WTC11 (cell line): ENCODE data around the gene FGD3. TPM values are rescaled to one million over a fixed set of nuclear protein-coding genes. Genes with fewer than 3 reads are reported as not detected.
A peak's percentile ranks its signal among the peaks of the same experiment; 100 is the strongest.

Source experiments
- ATAC-seq: fragments of 200-7000 bp; cut with Tn5 transposase; 2 replicates; pipeline ENCODE4 v1.10.0; 2021; ENCODE audit warnings: mild to moderate bottlenecking, moderate library complexity
- CTCF ChIA-PET: fragments of 300-600 bp; sonication (Branson Sonifier 250); formaldehyde crosslinking; loops from one replicate; lab custom pipeline; 2021; ENCODE audit warnings: antibody characterized with exemption; lab: Charles Lee
- POLR2A ChIA-PET: fragments of 350-600 bp; sonication (Branson Sonifier 250); formaldehyde crosslinking; loops from one replicate; lab custom pipeline; 2021; ENCODE audit warnings: antibody characterized with exemption; lab: Charles Lee
- DNase-seq: peaks from one replicate; pipeline ENCODE4 v3.0.0; 2021; ENCODE audit warnings: low spot score
- H3K27ac Mint-ChIP-seq: 2 replicates; pipeline ENCODE4 v1.8.0; 2021; ENCODE audit warnings: mixed read lengths
- H3K27me3 Mint-ChIP-seq: 2 replicates; pipeline ENCODE4 v1.8.0; 2021; ENCODE audit warnings: low read depth, mild to moderate bottlenecking, moderate library complexity, mixed read lengths
- H3K36me3 Mint-ChIP-seq: 2 replicates; pipeline ENCODE4 v1.8.0; 2021; ENCODE audit warnings: mixed read lengths
- H3K4me1 Mint-ChIP-seq: 2 replicates; pipeline ENCODE4 v1.8.0; 2022; ENCODE audit warnings: mixed read lengths
- H3K4me3 Mint-ChIP-seq: 2 replicates; pipeline ENCODE4 v1.8.0; 2021; ENCODE audit warnings: mild to moderate bottlenecking, moderate library complexity, mixed read lengths
- H3K9me3 Mint-ChIP-seq: 2 replicates; pipeline ENCODE4 v1.8.0; 2021; ENCODE audit warnings: mixed read lengths
- ATF3 ChIP-seq: sonication (generic); formaldehyde crosslinking; conservative IDR thresholded peaks from 2 replicates; pipeline ENCODE4 v1.8.1; 2022; ENCODE audit warnings: mild to moderate bottlenecking, missing genetic modification reagents
- CREB1 ChIP-seq: sonication (generic); formaldehyde crosslinking; IDR thresholded peaks from 2 replicates; pipeline ENCODE4 v1.8.0; 2023; ENCODE audit warnings: mild to moderate bottlenecking, missing genetic modification reagents
- ELF4 ChIP-seq: sonication (generic); formaldehyde crosslinking; IDR thresholded peaks from 2 replicates; pipeline ENCODE4 v1.8.1; 2022; ENCODE audit warnings: low read depth, mild to moderate bottlenecking, moderate library complexity, missing genetic modification reagents
- FOXJ3 ChIP-seq: sonication (generic); formaldehyde crosslinking; IDR thresholded peaks from 2 replicates; pipeline ENCODE4 v1.9.0; 2021; ENCODE audit warnings: missing genetic modification reagents, mild to moderate bottlenecking, borderline replicate concordance
- FOXP1 ChIP-seq: sonication (generic); formaldehyde crosslinking; IDR thresholded peaks from 2 replicates; pipeline ENCODE4 v1.8.0; 2022; ENCODE audit warnings: missing genetic modification reagents, mild to moderate bottlenecking, moderate library complexity, borderline replicate concordance
- JAZF1 ChIP-seq: fragments of 250-450 bp; sonication (Bioruptor Pico); IDR thresholded peaks from 2 replicates; pipeline ENCODE4 v1.9.0; 2021; ENCODE audit warnings: moderate library complexity, mild to moderate bottlenecking, inconsistent platforms
- JUN ChIP-seq: sonication (generic); formaldehyde crosslinking; IDR thresholded peaks from 2 replicates; pipeline ENCODE4 v1.8.0; 2023; ENCODE audit warnings: mild to moderate bottlenecking, missing genetic modification reagents
- KAT7 ChIP-seq: sonication (generic); formaldehyde crosslinking; IDR thresholded peaks from 2 replicates; pipeline ENCODE4 v1.8.1; 2023; ENCODE audit warnings: missing genetic modification reagents, mild to moderate bottlenecking, borderline replicate concordance
- MAX ChIP-seq: sonication (generic); formaldehyde crosslinking; IDR thresholded peaks from 2 replicates; pipeline ENCODE4 v1.8.0; 2022; ENCODE audit warnings: mild to moderate bottlenecking, missing genetic modification reagents
- MXD4 ChIP-seq: fragments of 250-450 bp; sonication (Bioruptor Pico); IDR thresholded peaks from 2 replicates; pipeline ENCODE4 v1.8.0; 2021; ENCODE audit warnings: mild to moderate bottlenecking, moderate library complexity, borderline replicate concordance
- NFE2L1 ChIP-seq: sonication (generic); formaldehyde crosslinking; IDR thresholded peaks from 2 replicates; pipeline ENCODE4 v1.8.1; 2023; ENCODE audit warnings: missing genetic modification reagents
- NFYB ChIP-seq: sonication (generic); formaldehyde crosslinking; conservative IDR thresholded peaks from 2 replicates; pipeline ENCODE4 v1.8.0; 2022; ENCODE audit warnings: low read depth, missing genetic modification reagents
- PRDM15 ChIP-seq: sonication (generic); formaldehyde crosslinking; IDR thresholded peaks from 2 replicates; pipeline ENCODE4 v1.8.0; 2022; ENCODE audit warnings: missing genetic modification reagents
- PRRX2 ChIP-seq: fragments of 250-450 bp; sonication (Bioruptor Pico); IDR thresholded peaks from 2 replicates; pipeline ENCODE4 v1.8.0; 2021; ENCODE audit warnings: mild to moderate bottlenecking
- SMAD4 ChIP-seq: sonication (generic); formaldehyde crosslinking; IDR thresholded peaks from 2 replicates; pipeline ENCODE4 v1.8.0; 2022; ENCODE audit warnings: mild to moderate bottlenecking, missing genetic modification reagents
- TCF7 ChIP-seq: sonication (generic); formaldehyde crosslinking; IDR thresholded peaks from 2 replicates; pipeline ENCODE4 v1.8.0; 2022; ENCODE audit warnings: mild to moderate bottlenecking, low read depth, missing genetic modification reagents, moderate library complexity
- TEAD4 ChIP-seq: sonication (generic); formaldehyde crosslinking; IDR thresholded peaks from 2 replicates; pipeline ENCODE4 v1.8.0; 2022; ENCODE audit warnings: mild to moderate bottlenecking, missing genetic modification reagents
- TP53 ChIP-seq: sonication (generic); formaldehyde crosslinking; IDR thresholded peaks from 2 replicates; pipeline ENCODE4 v1.8.1; 2023; ENCODE audit warnings: mild to moderate bottlenecking, missing genetic modification reagents
- USF2 ChIP-seq: sonication (generic); formaldehyde crosslinking; IDR thresholded peaks from 2 replicates; pipeline ENCODE4 v1.8.1; 2023; ENCODE audit warnings: mild to moderate bottlenecking, missing genetic modification reagents, moderate library complexity
- ZBTB43 ChIP-seq: sonication (generic); formaldehyde crosslinking; IDR thresholded peaks from 2 replicates; pipeline ENCODE4 v1.8.1; 2023; ENCODE audit warnings: mild to moderate bottlenecking, missing genetic modification reagents
- ZNF219 ChIP-seq: sonication (generic); formaldehyde crosslinking; IDR thresholded peaks from 2 replicates; pipeline ENCODE4 v1.8.0; 2023; ENCODE audit warnings: missing genetic modification reagents, mild to moderate bottlenecking, borderline replicate concordance
- total RNA-seq: library from RNA; stranded (reverse); gene quantifications from 3 replicates; pipeline ENCODE4 v1.2.3, GENCODE V29; 2021
- TF ChIP-seq, protein P1 (sequence below): sonication (generic); formaldehyde crosslinking; IDR thresholded peaks from 2 replicates; pipeline ENCODE4 v1.8.0; 2022; ENCODE audit warnings: mild to moderate bottlenecking, missing genetic modification reagents
- TF ChIP-seq, protein P2 (sequence below): sonication (generic); formaldehyde crosslinking; IDR thresholded peaks from 2 replicates; pipeline ENCODE4 v1.8.0; 2022; ENCODE audit warnings: mild to moderate bottlenecking, missing genetic modification reagents
- TF ChIP-seq, protein P3 (sequence below): fragments of 250-450 bp; sonication (Bioruptor Pico); IDR thresholded peaks from 2 replicates; pipeline ENCODE4 v1.9.0; 2021; ENCODE audit warnings: moderate library complexity, mild to moderate bottlenecking, inconsistent platforms, borderline replicate concordance

Gene FGD3
- total RNA-seq, 1 experiment from 2014 or later: 1.9 TPM

DNA sequence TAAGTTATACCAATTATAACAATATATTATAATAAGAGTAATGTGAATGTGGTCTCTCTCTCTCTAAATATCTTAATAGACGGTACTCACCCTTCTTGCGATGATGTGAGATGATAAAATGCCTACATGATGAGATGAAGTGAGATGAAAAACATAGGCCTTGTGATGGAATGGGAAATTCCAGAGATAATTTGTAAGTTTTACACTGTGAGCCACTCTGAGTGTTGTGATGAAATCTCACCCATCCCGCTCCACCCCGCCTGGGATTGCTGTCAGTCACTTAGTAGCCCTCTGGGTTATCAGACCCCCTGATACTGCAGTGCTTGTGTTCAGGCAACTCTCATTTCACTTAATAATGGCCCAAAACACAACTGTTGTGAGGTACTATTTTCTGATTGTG, 121.6 kb downstream of the FGD3 start (continued):
- TF ChIP-seq, protein P1, sequence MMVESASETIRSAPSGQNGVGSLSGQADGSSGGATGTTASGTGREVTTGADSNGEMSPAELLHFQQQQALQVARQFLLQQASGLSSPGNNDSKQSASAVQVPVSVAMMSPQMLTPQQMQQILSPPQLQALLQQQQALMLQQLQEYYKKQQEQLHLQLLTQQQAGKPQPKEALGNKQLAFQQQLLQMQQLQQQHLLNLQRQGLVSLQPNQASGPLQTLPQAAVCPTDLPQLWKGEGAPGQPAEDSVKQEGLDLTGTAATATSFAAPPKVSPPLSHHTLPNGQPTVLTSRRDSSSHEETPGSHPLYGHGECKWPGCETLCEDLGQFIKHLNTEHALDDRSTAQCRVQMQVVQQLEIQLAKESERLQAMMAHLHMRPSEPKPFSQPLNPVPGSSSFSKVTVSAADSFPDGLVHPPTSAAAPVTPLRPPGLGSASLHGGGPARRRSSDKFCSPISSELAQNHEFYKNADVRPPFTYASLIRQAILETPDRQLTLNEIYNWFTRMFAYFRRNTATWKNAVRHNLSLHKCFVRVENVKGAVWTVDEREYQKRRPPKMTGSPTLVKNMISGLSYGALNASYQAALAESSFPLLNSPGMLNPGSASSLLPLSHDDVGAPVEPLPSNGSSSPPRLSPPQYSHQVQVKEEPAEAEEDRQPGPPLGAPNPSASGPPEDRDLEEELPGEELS (CRISPR knock-in tag): no peak

- Mint-ChIP-seq H3K9me3 (no peaks in the 10 kb centered on the region), H3K27me3 (no peaks in the 10 kb centered on the region)
- TF ChIP-seq, protein P2, sequence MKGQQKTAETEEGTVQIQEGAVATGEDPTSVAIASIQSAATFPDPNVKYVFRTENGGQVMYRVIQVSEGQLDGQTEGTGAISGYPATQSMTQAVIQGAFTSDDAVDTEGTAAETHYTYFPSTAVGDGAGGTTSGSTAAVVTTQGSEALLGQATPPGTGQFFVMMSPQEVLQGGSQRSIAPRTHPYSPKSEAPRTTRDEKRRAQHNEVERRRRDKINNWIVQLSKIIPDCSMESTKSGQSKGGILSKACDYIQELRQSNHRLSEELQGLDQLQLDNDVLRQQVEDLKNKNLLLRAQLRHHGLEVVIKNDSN (CRISPR knock-in tag): peak; percentile 96
- TF ChIP-seq MXD4 (CRISPR knock-in tag) (no peak), NFYB (CRISPR knock-in tag) (peak; percentile 75), USF2 (peak; percentile 96), PRDM15 (CRISPR knock-in tag) (0 out of 2 replicates have a peak, but pooled peaks have one; percentile 28), CREB1 (CRISPR knock-in tag) (no peak), JUN (CRISPR knock-in tag) (no peak), PRRX2 (no peak)
- TF ChIP-seq, all 79 proteins: peak for 4
- ATAC-seq (peak; percentile 88), DNase-seq (peak; percentile 62)
- no peaks in the 10 kb centered on the region for H3K36me3 Mint-ChIP-seq
- ChIA-PET CTCF (interaction anchor here (1.0 to 1.4 kb wide), 2 partner anchors 18 to 83 kb away, joined by 3 to 4 read pairs; no protein-coding TSS in a partner anchor), POLR2A (no interaction called here)
- 0 out of 2 replicates have a peak, but pooled peaks cover 2% of the 10 kb centered on the region for H3K4me1 Mint-ChIP-seq
- H3K4me3 Mint-ChIP-seq: no peak overlapping the region
- no peak overlapping the region for H3K27ac Mint-ChIP-seq
Measured at GRCh38 chr9:93071464-93071863, 124.1 kb downstream of the FGD3 start.

DNA sequence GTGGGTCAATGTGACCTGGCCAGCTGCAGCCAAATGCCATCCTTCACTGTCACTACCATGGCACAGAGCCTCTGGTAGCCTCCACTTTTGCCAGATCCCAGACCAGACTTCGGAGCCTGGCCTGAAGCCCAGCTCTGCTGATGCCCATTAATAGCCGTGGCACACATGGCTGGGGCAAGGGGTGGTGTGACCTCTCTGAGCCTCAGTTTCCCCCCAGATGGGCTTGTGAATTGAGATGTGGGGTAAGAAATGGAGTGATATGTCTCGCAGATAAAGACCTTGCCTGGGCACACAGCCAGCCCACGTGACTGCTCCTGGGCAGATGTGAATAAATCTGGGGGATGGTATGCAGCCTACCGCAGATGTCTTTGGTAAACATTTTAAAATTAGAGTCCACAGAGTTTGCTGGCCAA, 125.1 kb downstream of the FGD3 start:
- POLR2A ChIA-PET: no interaction called here
- H3K9me3 Mint-ChIP-seq: no peaks in the 10 kb centered on the region
- no peak for DNase-seq
- CTCF ChIA-PET: no interaction called here
- ATAC-seq: no peak
- H3K27me3 Mint-ChIP-seq: no peaks in the 10 kb centered on the region
- H3K4me1 Mint-ChIP-seq: 0 out of 2 replicates have a peak, but pooled peaks cover 2% of the 10 kb centered on the region
- no peak overlapping the region for H3K4me3 Mint-ChIP-seq
- no peak overlapping the region for H3K27ac Mint-ChIP-seq
- H3K36me3 Mint-ChIP-seq: no peaks in the 10 kb centered on the region
- TF ChIP-seq SMAD4 (CRISPR knock-in tag) (no peak), ATF3 (no peak), TCF7 (no peak), ZBTB43 (CRISPR knock-in tag) (no peak), ZNF219 (CRISPR knock-in tag) (no peak), TP53 (CRISPR knock-in tag) (no peak), KAT7 (CRISPR knock-in tag) (no peak), NFE2L1 (CRISPR knock-in tag) (no peak), JAZF1 (CRISPR knock-in tag) (no peak), MAX (CRISPR knock-in tag) (no peak), TEAD4 (CRISPR knock-in tag) (no peak), FOXJ3 (CRISPR knock-in tag) (no peak), ELF4 (no peak), FOXP1 (CRISPR knock-in tag) (no peak)
- TF ChIP-seq, protein P3, sequence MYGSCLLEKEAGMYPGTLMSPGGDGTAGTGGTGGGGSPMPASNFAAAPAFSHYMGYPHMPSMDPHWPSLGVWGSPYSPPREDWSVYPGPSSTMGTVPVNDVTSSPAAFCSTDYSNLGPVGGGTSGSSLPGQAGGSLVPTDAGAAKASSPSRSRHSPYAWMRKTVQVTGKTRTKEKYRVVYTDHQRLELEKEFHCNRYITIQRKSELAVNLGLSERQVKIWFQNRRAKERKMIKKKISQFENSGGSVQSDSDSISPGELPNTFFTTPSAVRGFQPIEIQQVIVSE (CRISPR knock-in tag): no peak
